ENCODE data around the gene BPIFB2. TPM values are rescaled to one million over a fixed set of nuclear protein-coding genes. Genes with fewer than 3 reads are reported as not detected.

BPIFB2 gene
- total RNA-seq, 1 experiment from 2014 or later, result 0.15 TPM

- Histone ChIP-seq H3K4me1 (ENCODE audit: control insufficient read depth in 1 of 2, insufficient read depth in 2 of 2, low read length in 2 of 2) (peaks cover 0 to 2% of the 10 kb centered on the region in 2 experiments; a peak in 1 of 4 replicates), H3K4me3 (replicated peaks in 1 of 2; ENCODE audit: low read depth in 1 of 2, low read length in 2 of 2) (no peak overlapping the region), H3K9ac (ENCODE audit: low read length) (no peak overlapping the region), H3K9me2 (ENCODE audit: insufficient read depth) (no peaks in the 10 kb centered on the region), H3K4me2 (ENCODE audit: low read length) (no peak overlapping the region), H3K9me3 (ENCODE audit: control insufficient read depth in 1 of 2, insufficient read depth in 1 of 2, low read depth in 1 of 2, low read length in 2 of 2) (no peaks in the 10 kb centered on the region), H3K27me3 (ENCODE audit: insufficient read depth, low read length) (no peaks in the 10 kb centered on the region), H4K20me1 (ENCODE audit: insufficient read depth) (no peaks in the 10 kb centered on the region), H3K27ac (ENCODE audit: low read depth, low read length) (no peak overlapping the region), H2AFZ (ENCODE audit: low read depth, low read length, poor library complexity, severe bottlenecking) (no peak overlapping the region), H3K36me3 (ENCODE audit: control insufficient read depth in 1 of 2, insufficient read depth in 2 of 2, low read length in 2 of 2) (no peaks in the 10 kb centered on the region), H3K79me2 (ENCODE audit: insufficient read depth, low read length) (no peaks in the 10 kb centered on the region)
- DNase-seq (ENCODE audit: low read depth, low spot score), result no peak
- BruUV-seq (replicated peaks), result no TSS peak
- TF ChIP-seq REST (IDR thresholded peaks at IDR 0.05; ENCODE audit: low read depth) (no peak), EZH2 (IDR thresholded peaks at IDR 0.05) (no peak), SP1 (IDR thresholded peaks at IDR 0.05; ENCODE audit: low read depth) (no peak), SRF (IDR thresholded peaks at IDR 0.05; ENCODE audit: low read depth) (no peak), POLR2A (IDR thresholded peaks at IDR 0.05; ENCODE audit: borderline replicate concordance, extremely low read depth, insufficient read depth, insufficient read length) (no peak), ZBTB33 (IDR thresholded peaks at IDR 0.05; ENCODE audit: extremely low read depth, insufficient replicate concordance, low read length) (no peak)
- ChIA-PET POLR2A (no interaction called here), RAD21 (ENCODE audit: low non-redundant PET in 1 of 2, low total read pairs in 2 of 2, uncharacterized antibody in 2 of 2, unreplicated experiment in 2 of 2) (no interaction called here), CTCF (no interaction called here)
- no peak for ATAC-seq
- intact Hi-C loops (cut with micrococcal nuclease), result no loop called here
These were observed 63.7 kb downstream of the BPIFB2 start for GRCh38 chr20:33071198-33071597.

Data from HCT116 (cell line).